Subcutaneous adipose tissue (tissue), 4 donors: ENCODE measurements around the gene NIM1K. TPM values are rescaled to one million over a fixed set of nuclear protein-coding genes. Genes with fewer than 3 reads are reported as not detected.

Experiments used
- total RNA-seq, 4 donors: library from RNA; depleted of rRNA; stranded (reverse); fragments of >200 nt; gene quantifications; one replicate each; pipeline ENCODE4 v1.1.0, GENCODE V29; 2016
- TF ChIP-seq, protein P1 (sequence below): fragments of 450-650 bp; IDR thresholded peaks from one replicate; pipeline ENCODE4 v1.5.1; 2016; ENCODE audit warnings: low read depth, mild to moderate bottlenecking, control low read depth, antibody characterized with exemption, moderate library complexity

NIM1K gene
- total RNA-seq, 4 donors from 2014 or later = 0.17 to 0.44 TPM; not detected in 2

DNA sequence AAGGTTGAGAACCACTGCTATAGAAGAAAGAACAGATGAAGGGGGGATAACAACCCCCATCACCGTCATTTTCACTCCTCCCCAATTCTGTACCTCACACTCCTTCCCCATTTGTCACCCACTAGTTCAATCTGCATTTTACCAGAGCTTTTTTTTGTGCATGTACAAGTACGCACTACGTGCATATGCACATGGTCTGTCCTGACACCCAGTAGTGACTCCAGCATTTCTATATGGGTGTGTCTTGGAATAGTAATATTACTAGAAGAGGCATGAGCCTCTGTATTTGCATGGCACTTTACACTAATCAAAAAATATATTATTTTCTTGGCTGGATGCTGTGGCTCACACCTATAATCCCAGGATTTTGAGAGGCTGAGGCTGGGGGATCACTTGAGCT, 38.7 kb downstream of the NIM1K start:
- TF ChIP-seq, protein P1, sequence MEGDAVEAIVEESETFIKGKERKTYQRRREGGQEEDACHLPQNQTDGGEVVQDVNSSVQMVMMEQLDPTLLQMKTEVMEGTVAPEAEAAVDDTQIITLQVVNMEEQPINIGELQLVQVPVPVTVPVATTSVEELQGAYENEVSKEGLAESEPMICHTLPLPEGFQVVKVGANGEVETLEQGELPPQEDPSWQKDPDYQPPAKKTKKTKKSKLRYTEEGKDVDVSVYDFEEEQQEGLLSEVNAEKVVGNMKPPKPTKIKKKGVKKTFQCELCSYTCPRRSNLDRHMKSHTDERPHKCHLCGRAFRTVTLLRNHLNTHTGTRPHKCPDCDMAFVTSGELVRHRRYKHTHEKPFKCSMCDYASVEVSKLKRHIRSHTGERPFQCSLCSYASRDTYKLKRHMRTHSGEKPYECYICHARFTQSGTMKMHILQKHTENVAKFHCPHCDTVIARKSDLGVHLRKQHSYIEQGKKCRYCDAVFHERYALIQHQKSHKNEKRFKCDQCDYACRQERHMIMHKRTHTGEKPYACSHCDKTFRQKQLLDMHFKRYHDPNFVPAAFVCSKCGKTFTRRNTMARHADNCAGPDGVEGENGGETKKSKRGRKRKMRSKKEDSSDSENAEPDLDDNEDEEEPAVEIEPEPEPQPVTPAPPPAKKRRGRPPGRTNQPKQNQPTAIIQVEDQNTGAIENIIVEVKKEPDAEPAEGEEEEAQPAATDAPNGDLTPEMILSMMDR = no peak

- TF ChIP-seq, protein P1 = no peak
These were observed 40.0 kb downstream of the NIM1K start for GRCh38 chr5:43231977-43232376.

DNA sequence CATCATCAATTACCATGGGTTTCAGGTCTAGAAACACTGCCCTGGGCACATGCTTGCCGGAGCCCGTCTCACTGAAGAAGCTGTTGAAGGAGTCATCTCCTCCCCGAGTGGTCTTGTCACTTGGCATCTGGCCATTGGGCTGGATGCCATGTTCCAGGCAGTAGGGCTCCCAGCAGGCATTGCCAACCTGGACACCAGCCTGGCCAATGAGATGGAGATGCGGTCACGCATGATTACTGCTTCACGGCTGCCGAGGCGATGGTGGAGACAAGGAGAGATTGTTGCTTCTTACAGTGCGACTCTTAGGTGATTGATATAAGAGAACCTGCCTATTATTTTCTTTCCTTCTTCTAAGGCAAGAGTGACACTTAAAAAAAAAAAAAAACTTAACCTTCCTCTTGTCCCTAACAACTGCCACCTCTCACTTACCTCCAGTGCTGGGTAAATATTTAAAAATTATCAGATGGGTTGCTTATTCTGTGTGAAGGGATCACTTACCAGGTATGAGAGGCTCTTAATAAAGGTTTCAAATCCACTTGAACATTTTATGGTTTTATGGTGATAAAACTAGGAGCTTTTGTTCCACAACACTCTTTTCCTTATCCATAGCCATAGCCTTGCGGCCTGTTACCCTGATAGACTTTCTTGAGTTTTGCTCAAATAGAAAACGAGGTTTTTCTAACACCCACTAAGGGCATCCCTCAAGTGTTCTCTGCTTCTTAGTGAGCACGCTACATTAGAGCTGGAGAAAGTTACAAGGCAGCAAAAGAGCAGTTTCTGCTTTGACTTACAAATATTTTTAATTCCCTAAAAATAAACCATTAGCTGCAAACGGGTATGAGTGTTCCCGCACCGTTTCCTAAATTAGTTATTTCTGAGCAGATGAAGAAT, 41.2 kb downstream of the NIM1K start:
- TF ChIP-seq, protein P1 = no peak

DNA sequence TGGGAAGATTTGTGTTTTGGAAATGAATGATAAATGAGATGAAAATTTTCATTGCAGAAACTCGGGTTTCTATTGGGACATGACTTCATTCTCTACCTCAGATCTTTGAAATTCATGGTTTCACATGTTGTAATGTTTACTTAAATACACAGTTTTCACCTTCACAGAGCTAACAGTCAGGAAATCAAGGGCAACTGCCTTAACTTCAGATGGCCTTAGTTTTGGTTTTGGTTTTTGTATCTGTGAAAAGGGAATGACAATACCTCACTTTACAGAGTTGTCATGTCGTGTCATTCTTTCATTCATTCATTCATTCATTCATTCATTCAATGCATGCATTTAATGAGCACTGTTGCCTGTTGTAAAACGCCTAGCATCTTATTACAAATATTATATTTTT, 41.9 kb downstream of the NIM1K start:
- TF ChIP-seq, protein P1 = no peak

DNA sequence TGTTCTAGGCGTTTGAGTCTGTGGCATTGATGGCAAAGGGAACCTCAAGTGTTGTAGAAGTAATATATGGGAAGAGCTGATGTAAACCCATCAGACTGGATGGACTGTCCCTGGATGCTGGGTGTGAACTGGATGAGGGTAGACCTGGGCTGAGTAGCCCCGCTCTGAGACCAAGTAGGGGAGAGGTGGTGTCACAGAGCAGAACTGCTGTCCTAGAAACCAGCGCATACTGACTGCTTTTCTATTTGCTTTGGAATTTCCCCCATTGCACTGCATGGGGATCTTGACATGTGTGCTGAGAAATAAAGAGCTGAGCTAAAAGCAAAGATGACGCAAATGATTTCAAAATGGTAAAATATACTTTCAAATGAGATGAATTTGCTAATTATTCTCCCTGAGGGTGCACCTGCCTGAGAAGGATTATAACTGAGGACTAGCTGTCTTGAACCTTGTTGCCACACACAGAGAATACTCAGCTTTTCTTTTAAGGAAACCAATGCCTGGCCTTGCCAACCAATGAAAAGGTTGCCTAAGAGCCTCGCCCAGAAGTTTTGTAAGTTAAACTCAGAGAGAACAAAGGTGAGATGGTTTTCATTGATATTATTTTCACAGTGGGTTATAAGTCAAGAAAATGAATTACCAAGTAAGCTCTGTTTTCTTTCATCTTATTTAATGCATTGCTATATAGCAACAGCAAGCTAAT, 44.8 kb downstream of the NIM1K start:
- TF ChIP-seq, protein P1 = no peak

- TF ChIP-seq, protein P1 = no peak
These were observed 50.2 kb downstream of the NIM1K start for GRCh38 chr5:43242196-43242595.

DNA sequence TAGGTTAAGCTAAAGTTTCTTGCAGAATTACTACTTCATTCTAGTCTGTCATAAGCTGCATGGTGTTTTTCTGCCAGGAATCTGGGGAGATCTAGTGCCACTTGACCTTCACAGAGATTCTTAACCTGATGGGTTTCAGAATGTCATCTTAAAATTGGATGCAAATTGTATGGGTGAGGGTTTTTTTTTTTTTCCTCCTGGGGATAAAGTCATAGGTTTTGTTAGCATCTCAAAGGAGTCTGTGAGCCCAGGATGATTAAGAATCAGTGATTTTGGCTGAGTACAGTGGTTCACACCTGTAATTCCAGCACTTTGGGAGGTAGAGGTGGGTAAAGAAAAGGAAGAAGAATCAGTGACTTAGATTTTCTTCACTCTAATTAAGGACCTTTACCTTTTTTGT, 51.2 kb downstream of the NIM1K start:
- TF ChIP-seq, protein P1 = no peak
